ENCODE measurements around the gene TMEM108.
"Not testable (repeated sequence)": the region's sequence is repeated elsewhere in the genome, so short reads cannot be mapped to it uniquely, and the experiment has no call there.

DNA sequence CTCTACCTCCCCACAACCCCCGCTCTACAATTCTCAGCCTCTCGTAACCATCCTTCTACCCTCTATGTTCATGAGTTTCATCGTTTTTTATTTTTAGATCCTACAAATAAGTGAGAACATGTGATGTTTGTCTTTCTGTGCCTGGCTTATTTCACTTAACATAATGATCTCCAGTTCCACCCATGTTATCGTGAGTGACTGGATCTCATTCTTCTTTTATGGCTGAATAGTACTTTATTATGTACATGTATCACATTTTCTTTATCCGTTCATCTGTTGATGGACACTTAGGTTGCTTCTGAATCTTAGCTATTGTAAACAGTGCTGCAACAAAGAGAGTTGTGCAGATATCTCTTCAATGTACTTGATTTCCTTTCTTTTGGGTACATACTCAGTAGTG lies 22.6 kb upstream of the TMEM108 start:
- not testable (repeated sequence) for TF ChIP-seq POLR2A, TAF1 (IDR thresholded peaks at IDR 0.05; ENCODE audit: low read depth, low read length)
